Gastroesophageal sphincter (tissue), 4 donors: ENCODE measurements around the gene ZBTB7A. TPM values are rescaled to one million over a fixed set of nuclear protein-coding genes. Genes with fewer than 3 reads are reported as not detected.

Source experiments
- ATAC-seq: fragments of 150-250 bp; one replicate; pipeline ENCODE4 v1.9.1; 2016; ENCODE audit warnings: mild to moderate bottlenecking, moderate library complexity
- H3K27ac ChIP-seq, 4 donors: fragments of 200-600 bp; sonication (generic) in 3 of 4; 1 replicate in 3 of 4; 2 replicates in 1 of 4; pipeline ENCODE4 v1.5.1; 2016 to 2019
- H3K27me3 ChIP-seq: fragments of 200-600 bp; sonication (generic); one replicate; pipeline ENCODE4 v1.5.1; 2019
- H3K36me3 ChIP-seq, 2 donors: fragments of 200-600 bp; sonication (generic); one replicate each; pipeline ENCODE4 v1.5.1; 2019; ENCODE audit warnings: control low read depth in 1 of 2
- H3K4me1 ChIP-seq, 3 donors: fragments of 200-600 bp; sonication (generic); 1 replicate in 2 of 3; 2 replicates in 1 of 3; pipeline ENCODE4 v1.5.1; 2016 to 2019; ENCODE audit warnings: control low read depth in 2 of 3
- H3K4me3 ChIP-seq, 2 donors: fragments of 200-600 bp; sonication (generic); one replicate each; pipeline ENCODE4 v1.5.1; 2019; ENCODE audit warnings: mild to moderate bottlenecking in 1 of 2, moderate library complexity in 1 of 2
- H3K9me3 ChIP-seq, 3 donors: fragments of 200-600 bp; sonication (generic); one replicate each; pipeline ENCODE4 v1.5.1; 2017 to 2019; ENCODE audit warnings: control low read depth in 2 of 3
- EP300 ChIP-seq: sonication (generic); formaldehyde crosslinking; IDR thresholded peaks from one replicate; pipeline ENCODE4 v1.6.1; 2017; ENCODE audit warnings: antibody characterized with exemption, mild to moderate bottlenecking
- POLR2A ChIP-seq, 2 donors: fragments of 450-650 bp; IDR thresholded peaks; one replicate each; pipeline ENCODE4 v1.6.1; 2017; ENCODE audit warnings: antibody characterized with exemption in 2 of 2, mild to moderate bottlenecking in 2 of 2, moderate library complexity in 1 of 2
- POLR2AphosphoS5 ChIP-seq: sonication (generic); formaldehyde crosslinking; IDR thresholded peaks from one replicate; pipeline ENCODE4 v1.6.1; 2017; ENCODE audit warnings: antibody characterized with exemption
- WGBS, 2 donors: methylation state at CpG; one replicate each; pipeline ENCODE4 v1.1.5; 2018; ENCODE audit warnings: low coverage in 1 of 2; 5-methylcytosine and 5-hydroxymethylcytosine counted together
- total RNA-seq, 4 donors: library from RNA; depleted of rRNA; stranded (reverse); fragments of >200 nt; gene quantifications; one replicate each; pipeline ENCODE4 v1.1.0, GENCODE V29; 2016
- TF ChIP-seq, protein P1 (sequence below), 4 experiments: fragments of 200-600 bp in 2 of 4; fragments of 450-650 bp in 2 of 4; sonication (generic) in 1 of 4; IDR thresholded peaks; one replicate each; pipeline ENCODE4 v1.5.1; 2017 to 2019; ENCODE audit warnings: antibody characterized with exemption in 4 of 4, mild to moderate bottlenecking in 2 of 4, moderate library complexity in 2 of 4

Gene ZBTB7A
- total RNA-seq, 4 donors from 2014 or later: 65.6 to 122 (median 82.4) TPM

- WGBS, 2 donors: 29 to 95% methylated on average over 1 to 12 of the region's 18 CpGs
- H3K9me3 ChIP-seq: no peaks in the 10 kb centered on the region
- ATAC-seq: no peak
- H3K27ac ChIP-seq: no peak overlapping the region
- peaks cover 0 to 13% (median 0%) of the 10 kb centered on the region in 3 donors for H3K4me1 ChIP-seq
- H3K27me3 ChIP-seq: no peaks in the 10 kb centered on the region
- H3K36me3 ChIP-seq: peaks cover 0 to 99% of the 10 kb centered on the region in 2 donors
- no peak overlapping the region for H3K4me3 ChIP-seq
- no peak for TF ChIP-seq EP300
- TF ChIP-seq, protein P1, sequence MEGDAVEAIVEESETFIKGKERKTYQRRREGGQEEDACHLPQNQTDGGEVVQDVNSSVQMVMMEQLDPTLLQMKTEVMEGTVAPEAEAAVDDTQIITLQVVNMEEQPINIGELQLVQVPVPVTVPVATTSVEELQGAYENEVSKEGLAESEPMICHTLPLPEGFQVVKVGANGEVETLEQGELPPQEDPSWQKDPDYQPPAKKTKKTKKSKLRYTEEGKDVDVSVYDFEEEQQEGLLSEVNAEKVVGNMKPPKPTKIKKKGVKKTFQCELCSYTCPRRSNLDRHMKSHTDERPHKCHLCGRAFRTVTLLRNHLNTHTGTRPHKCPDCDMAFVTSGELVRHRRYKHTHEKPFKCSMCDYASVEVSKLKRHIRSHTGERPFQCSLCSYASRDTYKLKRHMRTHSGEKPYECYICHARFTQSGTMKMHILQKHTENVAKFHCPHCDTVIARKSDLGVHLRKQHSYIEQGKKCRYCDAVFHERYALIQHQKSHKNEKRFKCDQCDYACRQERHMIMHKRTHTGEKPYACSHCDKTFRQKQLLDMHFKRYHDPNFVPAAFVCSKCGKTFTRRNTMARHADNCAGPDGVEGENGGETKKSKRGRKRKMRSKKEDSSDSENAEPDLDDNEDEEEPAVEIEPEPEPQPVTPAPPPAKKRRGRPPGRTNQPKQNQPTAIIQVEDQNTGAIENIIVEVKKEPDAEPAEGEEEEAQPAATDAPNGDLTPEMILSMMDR (IDR thresholded peaks at IDR 0.05): no peak
- TF ChIP-seq POLR2A (IDR thresholded peaks at IDR 0.05): no peak
- TF ChIP-seq POLR2AphosphoS5: no peak
Observed at GRCh38 chr19:4029247-4029614, 37.5 kb downstream of the ZBTB7A start.

DNA sequence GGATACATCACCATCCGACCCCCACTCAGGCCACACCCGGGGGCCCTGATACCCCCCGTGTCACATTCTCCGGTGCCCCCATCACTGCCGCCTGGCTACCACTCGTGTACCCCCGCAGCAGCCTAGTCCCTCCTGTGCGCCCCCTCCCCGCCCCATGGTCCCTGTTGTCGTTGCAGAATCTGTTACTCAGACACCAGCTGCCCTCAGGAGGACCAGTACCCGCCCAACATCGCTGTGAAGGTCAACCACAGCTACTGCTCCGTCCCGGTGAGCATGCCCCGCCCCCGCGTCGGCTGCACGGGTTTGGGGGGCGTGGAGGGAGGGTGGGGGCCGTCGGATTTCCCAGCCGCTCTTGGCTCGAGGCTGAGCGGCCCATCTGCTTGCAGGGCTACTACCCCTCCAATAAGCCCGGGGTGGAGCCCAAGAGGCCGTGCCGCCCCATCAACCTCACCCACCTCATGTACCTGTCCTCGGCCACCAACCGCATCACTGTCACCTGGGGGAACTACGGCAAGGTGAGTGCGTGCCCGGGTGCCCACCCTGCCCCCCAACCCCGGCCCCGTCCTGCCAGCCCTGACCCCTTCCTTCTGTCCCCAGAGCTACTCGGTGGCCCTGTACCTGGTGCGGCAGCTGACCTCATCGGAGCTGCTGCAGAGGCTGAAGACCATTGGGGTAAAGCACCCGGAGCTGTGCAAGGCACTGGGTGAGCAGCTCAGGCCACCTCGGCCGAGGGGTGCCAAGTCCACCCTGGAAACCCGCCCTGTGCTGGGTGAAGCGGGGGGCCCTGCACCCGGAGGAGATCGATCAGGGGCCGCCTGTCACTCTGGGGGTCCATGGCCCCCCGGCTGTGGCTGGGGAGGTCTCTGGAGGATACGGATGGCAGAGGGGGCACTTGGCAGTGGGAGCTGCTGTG is 38.1 kb downstream of the ZBTB7A start:
- TF ChIP-seq POLR2AphosphoS5 (no peak), POLR2A (IDR thresholded peaks at IDR 0.05) (no peak), EP300 (no peak)
- TF ChIP-seq, protein P1 (IDR thresholded peaks at IDR 0.05): no peak
- Histone ChIP-seq H3K9me3 (no peaks in the 10 kb centered on the region), H3K27me3 (no peaks in the 10 kb centered on the region), H3K4me1 (peaks cover 0 to 19% (median 0%) of the 10 kb centered on the region in 3 donors), H3K27ac (no peak overlapping the region), H3K4me3 (no peak overlapping the region), H3K36me3 (peaks cover 0 to 99% of the 10 kb centered on the region in 2 donors)
- ATAC-seq: no peak
- WGBS, 2 donors: 89% methylated on average over 5 of the region's 48 CpGs; no CpG with 5 or more reads in 1 of the 2 donors

- 84 to 91% methylated on average over 5 to 15 of the region's 16 CpGs for WGBS, 2 donors
- no peak for ATAC-seq
- Histone ChIP-seq H3K9me3 (no peaks in the 10 kb centered on the region), H3K4me1 (peaks cover 0 to 18% (median 0%) of the 10 kb centered on the region in 3 donors), H3K27me3 (no peaks in the 10 kb centered on the region), H3K4me3 (no peak overlapping the region), H3K36me3 (peaks cover 0 to 89% of the 10 kb centered on the region in 2 donors), H3K27ac (no peak overlapping the region)
- TF ChIP-seq, protein P1 (IDR thresholded peaks at IDR 0.05): no peak
- TF ChIP-seq POLR2AphosphoS5 (no peak), EP300 (no peak), POLR2A (IDR thresholded peaks at IDR 0.05) (no peak)
Observed at GRCh38 chr19:4027146-4027545, 39.6 kb downstream of the ZBTB7A start.

- no peak overlapping the region for H3K4me3 ChIP-seq
- H3K4me1 ChIP-seq: peaks cover 0 to 22% (median 0%) of the 10 kb centered on the region in 3 donors
- no peak overlapping the region for H3K27ac ChIP-seq
- 0% methylated on average over 1 of the region's 11 CpGs; no CpG with 5 or more reads in 1 of the 2 donors for WGBS, 2 donors
- H3K9me3 ChIP-seq: no peaks in the 10 kb centered on the region
- no peaks in the 10 kb centered on the region for H3K27me3 ChIP-seq
- H3K36me3 ChIP-seq: peaks cover 0 to 72% of the 10 kb centered on the region in 2 donors
- no peak for ATAC-seq
- TF ChIP-seq POLR2A (IDR thresholded peaks at IDR 0.05): no peak
- TF ChIP-seq, protein P1 (IDR thresholded peaks at IDR 0.05): no peak
- TF ChIP-seq EP300: no peak
- no peak for TF ChIP-seq POLR2AphosphoS5
Observed at GRCh38 chr19:4025317-4025716, 41.4 kb downstream of the ZBTB7A start.
